ENCODE results near the gene PRR35. TPM values are rescaled to one million over a fixed set of nuclear protein-coding genes. Genes with fewer than 3 reads are reported as not detected.
"Not testable (repeated sequence)": the region's sequence is repeated elsewhere in the genome, so short reads cannot be mapped to it uniquely, and the experiment has no call there.

The PRR35 gene
- total RNA-seq, 1 experiment from 2014 or later: not detected

DNA sequence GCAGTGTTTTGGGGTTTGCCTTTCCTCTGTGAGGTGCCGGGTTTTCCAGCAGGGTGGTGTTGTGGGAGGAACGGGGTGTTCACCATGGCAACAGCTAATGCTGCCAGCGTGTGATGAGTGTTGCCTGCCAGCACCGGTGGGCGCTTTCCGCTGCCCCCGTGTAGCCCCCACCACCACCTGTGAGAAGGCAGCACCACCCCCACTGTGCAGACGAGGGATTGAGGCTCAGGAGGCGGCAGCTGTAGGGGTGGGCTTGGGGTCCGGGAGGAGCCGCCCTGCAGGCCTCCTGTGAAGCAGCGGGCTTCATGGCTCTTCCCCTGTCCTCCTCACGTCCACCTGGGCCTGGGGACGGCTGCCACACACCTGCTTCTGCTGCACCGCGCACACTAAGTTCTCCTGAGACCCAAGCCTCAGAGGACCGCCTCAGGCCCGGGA is 34.9 kb downstream of the PRR35 start:
- Histone ChIP-seq H3K9me3 (ENCODE audit: low read length) (no peaks in the 10 kb centered on the region), H3K9me2 (replicated peaks; ENCODE audit: low read length) (no peaks in the 10 kb centered on the region), H3K9ac (ENCODE audit: low read length) (no peak overlapping the region), H2AFZ (ENCODE audit: low read length) (no peak overlapping the region), H3K27me3 (ENCODE audit: low read length) (no peaks in the 10 kb centered on the region), H4K20me1 (ENCODE audit: low read length) (peaks cover 12% of the 10 kb centered on the region; the same call in 1 of the 2 replicates), H3K4me1 (ENCODE audit: insufficient read depth, low read length) (peaks cover 28% of the 10 kb centered on the region), H3F3A (ENCODE audit: low read length, unreplicated experiment) (no peaks in the 10 kb centered on the region), H3K4me3 (ENCODE audit: low read length) (no peak overlapping the region), H3K79me2 (ENCODE audit: low read length) (peaks cover 62% of the 10 kb centered on the region), H3K36me3 (ENCODE audit: low read depth, low read length) (no peaks in the 10 kb centered on the region), H3K4me2 (ENCODE audit: low read length) (no peak overlapping the region), H3K27ac (ENCODE audit: low read length) (no peak overlapping the region)
- POLR2A ChIA-PET (ENCODE audit: unreplicated experiment): no interaction called here
- BruUV-seq (replicated peaks): no TSS peak
- CTCF ChIA-PET: no interaction called here
- intact Hi-C loops (cut with micrococcal nuclease): no loop called here
- TF ChIP-seq EZH2 (IDR thresholded peaks at IDR 0.05; ENCODE audit: low read length, unreplicated experiment) (no peak), EZH2phosphoT487 (IDR thresholded peaks at IDR 0.05; ENCODE audit: borderline replicate concordance, low read length) (no peak)
- TF ChIP-seq, protein P1, sequence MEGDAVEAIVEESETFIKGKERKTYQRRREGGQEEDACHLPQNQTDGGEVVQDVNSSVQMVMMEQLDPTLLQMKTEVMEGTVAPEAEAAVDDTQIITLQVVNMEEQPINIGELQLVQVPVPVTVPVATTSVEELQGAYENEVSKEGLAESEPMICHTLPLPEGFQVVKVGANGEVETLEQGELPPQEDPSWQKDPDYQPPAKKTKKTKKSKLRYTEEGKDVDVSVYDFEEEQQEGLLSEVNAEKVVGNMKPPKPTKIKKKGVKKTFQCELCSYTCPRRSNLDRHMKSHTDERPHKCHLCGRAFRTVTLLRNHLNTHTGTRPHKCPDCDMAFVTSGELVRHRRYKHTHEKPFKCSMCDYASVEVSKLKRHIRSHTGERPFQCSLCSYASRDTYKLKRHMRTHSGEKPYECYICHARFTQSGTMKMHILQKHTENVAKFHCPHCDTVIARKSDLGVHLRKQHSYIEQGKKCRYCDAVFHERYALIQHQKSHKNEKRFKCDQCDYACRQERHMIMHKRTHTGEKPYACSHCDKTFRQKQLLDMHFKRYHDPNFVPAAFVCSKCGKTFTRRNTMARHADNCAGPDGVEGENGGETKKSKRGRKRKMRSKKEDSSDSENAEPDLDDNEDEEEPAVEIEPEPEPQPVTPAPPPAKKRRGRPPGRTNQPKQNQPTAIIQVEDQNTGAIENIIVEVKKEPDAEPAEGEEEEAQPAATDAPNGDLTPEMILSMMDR (conservative IDR thresholded peaks at IDR 0.05; ENCODE audit: low read depth, low read length): no peak
- DNase-seq: no peak
- ATAC-seq: no peak

- intact Hi-C loops (cut with micrococcal nuclease): no loop called here
- no peak overlapping the region for H3K27ac ChIP-seq (ENCODE audit: low read length)
- H3K4me3 ChIP-seq (ENCODE audit: low read length): no peak overlapping the region
- peaks cover 52% of the 10 kb centered on the region for H3K79me2 ChIP-seq (ENCODE audit: low read length)
- H3K4me2 ChIP-seq (ENCODE audit: low read length): no peak overlapping the region
- no peaks in the 10 kb centered on the region for H3F3A ChIP-seq (ENCODE audit: low read length, unreplicated experiment)
- no peaks in the 10 kb centered on the region for H3K9me3 ChIP-seq (ENCODE audit: low read length)
- DNase-seq: peak; percentile 39
- TF ChIP-seq EZH2phosphoT487 (IDR thresholded peaks at IDR 0.05; ENCODE audit: borderline replicate concordance, low read length) (no peak), EZH2 (IDR thresholded peaks at IDR 0.05; ENCODE audit: low read length, unreplicated experiment) (no peak)
- TF ChIP-seq, protein P1 (conservative IDR thresholded peaks at IDR 0.05; ENCODE audit: low read depth, low read length): no peak
- H3K4me1 ChIP-seq (ENCODE audit: insufficient read depth, low read length): peaks cover 22% of the 10 kb centered on the region
- ATAC-seq: peak; percentile 35; the same call in 1 of the 2 replicates
- H3K36me3 ChIP-seq (ENCODE audit: low read depth, low read length): no peaks in the 10 kb centered on the region
- CTCF ChIA-PET: no interaction called here
- no TSS peak for BruUV-seq (replicated peaks)
- POLR2A ChIA-PET (ENCODE audit: unreplicated experiment): no interaction called here
- H3K9ac ChIP-seq (ENCODE audit: low read length): no peak overlapping the region
- H3K27me3 ChIP-seq (ENCODE audit: low read length): no peaks in the 10 kb centered on the region
- H2AFZ ChIP-seq (ENCODE audit: low read length): no peak overlapping the region
- no peaks in the 10 kb centered on the region for H3K9me2 ChIP-seq (replicated peaks; ENCODE audit: low read length)
- H4K20me1 ChIP-seq (ENCODE audit: low read length): peaks cover 12% of the 10 kb centered on the region; the same call in 1 of the 2 replicates
Measured at GRCh38 chr16:595942-596735, 35.9 kb downstream of the PRR35 start.

GRCh38 chr16:596736-597060 is 36.5 kb downstream of the PRR35 start:
- H3K4me2 ChIP-seq (ENCODE audit: low read length): no peak overlapping the region
- ATAC-seq: no peak
- CTCF ChIA-PET: no interaction called here
- intact Hi-C loops (cut with micrococcal nuclease): no loop called here
- H3K4me3 ChIP-seq (ENCODE audit: low read length): no peak overlapping the region
- H3K4me1 ChIP-seq (ENCODE audit: insufficient read depth, low read length): peaks cover 19% of the 10 kb centered on the region
- H3K79me2 ChIP-seq (ENCODE audit: low read length): peaks cover 46% of the 10 kb centered on the region
- H3K9me2 ChIP-seq (replicated peaks; ENCODE audit: low read length): no peaks in the 10 kb centered on the region
- H2AFZ ChIP-seq (ENCODE audit: low read length): no peak overlapping the region
- POLR2A ChIA-PET (ENCODE audit: unreplicated experiment): no interaction called here
- H3K9ac ChIP-seq (ENCODE audit: low read length): no peak overlapping the region
- no peaks in the 10 kb centered on the region for H3F3A ChIP-seq (ENCODE audit: low read length, unreplicated experiment)
- no TSS peak for BruUV-seq (replicated peaks)
- H3K27me3 ChIP-seq (ENCODE audit: low read length): no peaks in the 10 kb centered on the region
- TF ChIP-seq EZH2phosphoT487 (IDR thresholded peaks at IDR 0.05; ENCODE audit: borderline replicate concordance, low read length) (no peak), EZH2 (IDR thresholded peaks at IDR 0.05; ENCODE audit: low read length, unreplicated experiment) (no peak)
- TF ChIP-seq, protein P1 (conservative IDR thresholded peaks at IDR 0.05; ENCODE audit: low read depth, low read length): no peak
- H3K9me3 ChIP-seq (ENCODE audit: low read length): no peaks in the 10 kb centered on the region
- H3K36me3 ChIP-seq (ENCODE audit: low read depth, low read length): no peaks in the 10 kb centered on the region
- H4K20me1 ChIP-seq (ENCODE audit: low read length): 0 out of 2 replicates have a peak, but pooled peaks cover 12% of the 10 kb centered on the region
- no peak for DNase-seq
- no peak overlapping the region for H3K27ac ChIP-seq (ENCODE audit: low read length)

- intact Hi-C loops (cut with micrococcal nuclease): not testable (repeated sequence)
Measured at GRCh38 chr16:597655-598054, 37.5 kb downstream of the PRR35 start.

More at GRCh38 chr16:597655-598054, 37.5 kb downstream of the PRR35 start:
- Histone ChIP-seq H3K4me1 (ENCODE audit: insufficient read depth, low read length) (peaks cover 14% of the 10 kb centered on the region), H3K79me2 (ENCODE audit: low read length) (peaks cover 36% of the 10 kb centered on the region), H4K20me1 (ENCODE audit: low read length) (0 out of 2 replicates have a peak, but pooled peaks cover 10% of the 10 kb centered on the region)
- ATAC-seq; H3F3A ChIP-seq (ENCODE audit: low read length, unreplicated experiment); H3K27me3 ChIP-seq (ENCODE audit: low read length); POLR2A ChIA-PET (ENCODE audit: unreplicated experiment); H2AFZ ChIP-seq (ENCODE audit: low read length); DNase-seq; H3K27ac ChIP-seq (ENCODE audit: low read length); H3K4me2 ChIP-seq (ENCODE audit: low read length); CTCF ChIA-PET; H3K36me3 ChIP-seq (ENCODE audit: low read depth, low read length); H3K9me3 ChIP-seq (ENCODE audit: low read length); H3K9me2 ChIP-seq (replicated peaks; ENCODE audit: low read length); H3K4me3 ChIP-seq (ENCODE audit: low read length); BruUV-seq (replicated peaks); H3K9ac ChIP-seq (ENCODE audit: low read length): not testable (repeated sequence)
